Measurements from ENCODE around the gene PRSS58.

Gene PRSS58

GRCh38 chr7:142275028-142275427 is 17.2 kb upstream of the PRSS58 start:
- DNase-seq (ENCODE audit: extremely low read depth, insufficient read length), result no peak
- Histone ChIP-seq H3K4me3 (replicated peaks; ENCODE audit: low read depth, low read length) (no peak overlapping the region), H3K27me3 (replicated peaks; ENCODE audit: control insufficient read depth, insufficient read depth, low read length) (no peaks in the 10 kb centered on the region), H3K36me3 (ENCODE audit: control insufficient read depth, insufficient read depth, low read length) (no peaks in the 10 kb centered on the region)
- no peak for TF ChIP-seq CTCF (IDR thresholded peaks at IDR 0.05; ENCODE audit: insufficient read depth, low read length, poor library complexity, severe bottlenecking)

- no peak for TF ChIP-seq CTCF (IDR thresholded peaks at IDR 0.05; ENCODE audit: insufficient read depth, low read length, poor library complexity, severe bottlenecking)
- DNase-seq (ENCODE audit: extremely low read depth, insufficient read length), result no peak
- H3K27me3 ChIP-seq (replicated peaks; ENCODE audit: control insufficient read depth, insufficient read depth, low read length), result no peaks in the 10 kb centered on the region
- no peaks in the 10 kb centered on the region for H3K36me3 ChIP-seq (ENCODE audit: control insufficient read depth, insufficient read depth, low read length)
- H3K4me3 ChIP-seq (replicated peaks; ENCODE audit: low read depth, low read length), result no peak overlapping the region
These were observed 15.0 kb upstream of the PRSS58 start for GRCh38 chr7:142272841-142273240.

GRCh38 chr7:142263598-142264380 is 5.9 kb upstream of the PRSS58 start:
- Histone ChIP-seq H3K36me3 (ENCODE audit: control insufficient read depth, insufficient read depth, low read length) (no peaks in the 10 kb centered on the region), H3K4me3 (replicated peaks; ENCODE audit: low read depth, low read length) (no peak overlapping the region), H3K27me3 (replicated peaks; ENCODE audit: control insufficient read depth, insufficient read depth, low read length) (no peaks in the 10 kb centered on the region)
- DNase-seq (ENCODE audit: extremely low read depth, insufficient read length), result no peak
- no peak for TF ChIP-seq CTCF (IDR thresholded peaks at IDR 0.05; ENCODE audit: insufficient read depth, low read length, poor library complexity, severe bottlenecking)

GRCh38 chr7:142250705-142251104 is 7.2 kb downstream of the PRSS58 start:
- DNase-seq (ENCODE audit: extremely low read depth, insufficient read length), result no peak
- Histone ChIP-seq H3K36me3 (ENCODE audit: control insufficient read depth, insufficient read depth, low read length) (no peaks in the 10 kb centered on the region), H3K27me3 (replicated peaks; ENCODE audit: control insufficient read depth, insufficient read depth, low read length) (no peaks in the 10 kb centered on the region; the same call in 1 of the 2 replicates), H3K4me3 (replicated peaks; ENCODE audit: low read depth, low read length) (no peak overlapping the region)
- no peak for TF ChIP-seq CTCF (IDR thresholded peaks at IDR 0.05; ENCODE audit: insufficient read depth, low read length, poor library complexity, severe bottlenecking)

- TF ChIP-seq CTCF (IDR thresholded peaks at IDR 0.05; ENCODE audit: insufficient read depth, low read length, poor library complexity, severe bottlenecking), result no peak
- H3K27me3 ChIP-seq (replicated peaks; ENCODE audit: control insufficient read depth, insufficient read depth, low read length), result no peaks in the 10 kb centered on the region; the same call in 1 of the 2 replicates
- H3K4me3 ChIP-seq (replicated peaks; ENCODE audit: low read depth, low read length), result no peak overlapping the region
- no peak for DNase-seq (ENCODE audit: extremely low read depth, insufficient read length)
- H3K36me3 ChIP-seq (ENCODE audit: control insufficient read depth, insufficient read depth, low read length), result no peaks in the 10 kb centered on the region
These were observed 7.9 kb downstream of the PRSS58 start for GRCh38 chr7:142249918-142250317.

Measured in GM06990 (cell line).